ENCODE measurements around the gene EXOC6B.

EXOC6B gene

DNA sequence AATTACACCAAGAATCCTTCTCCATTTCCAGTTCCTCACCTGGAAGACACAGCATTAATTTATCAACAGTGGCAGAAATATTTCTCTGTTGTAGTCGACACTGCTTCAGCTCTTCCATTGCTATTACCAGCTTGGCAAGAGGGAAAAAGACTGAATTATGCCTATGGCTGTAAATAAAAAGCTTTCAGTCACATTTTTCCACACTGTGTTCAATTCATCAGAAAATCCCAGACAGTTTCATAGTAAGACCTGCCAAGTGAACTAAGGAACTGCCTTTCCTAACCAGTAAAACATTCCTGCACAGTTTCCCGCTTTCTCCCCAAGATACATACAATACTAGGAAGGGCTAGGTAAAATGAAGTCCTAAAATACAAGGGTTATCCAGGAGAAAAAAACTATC, 94.7 kb downstream of the EXOC6B start:
- DNase-seq = no peak

- no peak for DNase-seq
These were observed 98.5 kb downstream of the EXOC6B start for GRCh38 chr2:72727356-72727755.

DNA sequence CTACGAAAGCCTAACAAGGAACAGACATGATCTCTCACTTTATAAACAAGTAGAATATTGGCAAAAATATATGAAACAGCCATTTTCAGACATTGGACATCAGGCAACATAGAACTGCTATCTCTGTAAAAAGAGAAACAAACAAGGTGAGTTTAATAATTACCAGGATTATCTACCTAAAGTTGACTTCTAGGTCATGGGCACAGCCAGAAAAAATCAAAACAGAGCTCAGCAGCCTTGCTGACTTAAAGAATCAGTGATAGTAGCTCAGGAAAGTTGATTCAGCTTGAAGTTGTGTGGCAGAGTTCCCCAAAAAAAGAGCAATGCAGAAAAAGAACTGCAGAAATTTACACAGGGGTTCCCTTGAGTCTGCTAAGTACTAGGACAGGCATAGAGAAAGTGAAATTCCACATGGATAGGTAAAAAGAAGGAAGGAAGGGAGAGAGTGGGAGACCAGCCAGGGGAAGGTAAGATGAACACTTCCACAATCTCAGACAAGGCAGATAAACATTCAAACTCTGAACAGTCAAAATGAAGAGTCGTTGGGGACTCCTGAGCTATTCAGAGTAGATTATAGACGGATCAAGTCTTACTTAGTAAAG, 102.0 kb downstream of the EXOC6B start:
- no peak for DNase-seq

- no peak for DNase-seq
These were observed 103.3 kb downstream of the EXOC6B start for GRCh38 chr2:72722492-72723070.

DNA sequence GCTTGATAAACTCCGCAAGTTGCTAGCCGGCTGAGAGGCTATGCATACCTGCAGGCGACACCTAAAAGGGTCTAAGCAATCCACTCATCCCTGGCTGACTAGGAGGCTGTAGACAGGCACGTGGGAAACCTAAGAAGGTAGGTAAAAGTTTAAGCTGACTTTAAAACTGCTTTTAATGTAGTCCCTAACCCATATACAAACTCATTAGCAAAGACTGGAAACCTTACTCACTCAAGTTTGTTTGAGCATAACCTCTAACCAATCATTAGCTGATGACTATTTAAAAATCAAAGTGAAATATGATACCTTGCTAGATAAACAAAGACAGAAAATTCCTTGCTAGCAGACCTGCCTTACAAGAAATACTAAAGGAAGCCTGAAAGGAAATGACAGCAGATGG, 106.4 kb downstream of the EXOC6B start:
- DNase-seq = no peak

GRCh38 chr2:72718876-72719275, 107.0 kb downstream of the EXOC6B start:
- no peak for DNase-seq

GRCh38 chr2:72716601-72717000, 109.2 kb downstream of the EXOC6B start:
- no peak for DNase-seq

GRCh38 chr2:72713857-72714256, 112.0 kb downstream of the EXOC6B start:
- DNase-seq = no peak

- DNase-seq = no peak
These were observed 112.9 kb downstream of the EXOC6B start for GRCh38 chr2:72712977-72713376.

GRCh38 chr2:72712304-72712703, 113.5 kb downstream of the EXOC6B start:
- DNase-seq = no peak

- no peak for DNase-seq
These were observed 115.2 kb downstream of the EXOC6B start for GRCh38 chr2:72710418-72711152.

DNA sequence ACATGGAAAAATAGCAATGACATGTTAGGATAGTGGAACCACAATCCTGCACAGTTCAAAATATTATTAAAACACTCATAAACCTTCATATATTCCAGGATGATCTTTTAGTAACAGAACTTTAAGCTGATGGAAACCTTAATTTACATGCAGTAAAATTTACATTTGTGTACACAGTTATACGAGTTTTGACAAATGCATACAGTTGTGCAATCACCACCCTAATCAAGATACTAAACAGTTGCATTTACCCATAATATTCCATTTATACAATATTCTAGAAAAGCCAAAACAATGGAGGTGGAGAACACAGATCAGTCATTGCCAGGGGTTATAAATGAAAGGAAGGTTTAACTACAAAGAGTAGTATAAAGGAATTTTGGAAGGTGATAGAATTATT, 117.6 kb downstream of the EXOC6B start:
- no peak for DNase-seq

DNA sequence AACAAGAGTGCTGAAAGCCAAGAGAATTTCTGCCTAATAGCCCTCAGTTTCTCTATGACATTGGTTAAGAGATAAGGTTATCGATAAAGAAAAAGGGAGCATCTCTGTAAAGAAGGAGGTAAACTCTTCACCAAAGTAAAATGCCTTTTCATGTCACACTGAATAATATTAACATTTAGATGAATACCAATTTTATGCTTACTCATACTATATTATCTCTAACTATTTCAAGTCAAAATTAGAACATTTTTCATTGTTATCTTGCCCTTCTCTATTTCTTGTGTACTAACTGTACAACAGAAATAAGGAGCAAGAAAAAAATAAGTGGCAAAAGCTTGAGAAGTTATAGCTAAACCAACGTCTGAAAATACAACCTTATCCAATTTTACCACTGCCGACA, 127.5 kb downstream of the EXOC6B start:
- no peak for DNase-seq

DNA sequence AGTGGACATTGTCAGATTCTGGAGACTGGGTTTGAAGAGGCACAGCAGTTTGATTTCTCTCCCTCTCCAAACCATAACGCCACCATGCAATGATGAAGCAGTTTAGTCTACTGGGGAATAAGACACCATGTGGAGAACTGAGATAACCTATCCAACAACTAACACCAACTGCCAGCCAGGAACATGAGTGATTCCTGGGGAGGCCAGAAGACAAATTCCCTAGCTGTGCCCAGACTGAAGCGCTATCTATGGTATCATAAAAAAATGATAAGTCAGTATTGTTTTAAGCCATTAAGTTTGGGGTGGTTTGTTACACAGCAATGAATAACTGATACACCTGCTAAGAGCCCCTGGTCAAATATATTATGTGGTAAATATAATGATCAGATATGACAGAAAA, 129.3 kb downstream of the EXOC6B start:
- DNase-seq = no peak

GRCh38 chr2:72695676-72696075, 130.2 kb downstream of the EXOC6B start:
- no peak for DNase-seq

DNA sequence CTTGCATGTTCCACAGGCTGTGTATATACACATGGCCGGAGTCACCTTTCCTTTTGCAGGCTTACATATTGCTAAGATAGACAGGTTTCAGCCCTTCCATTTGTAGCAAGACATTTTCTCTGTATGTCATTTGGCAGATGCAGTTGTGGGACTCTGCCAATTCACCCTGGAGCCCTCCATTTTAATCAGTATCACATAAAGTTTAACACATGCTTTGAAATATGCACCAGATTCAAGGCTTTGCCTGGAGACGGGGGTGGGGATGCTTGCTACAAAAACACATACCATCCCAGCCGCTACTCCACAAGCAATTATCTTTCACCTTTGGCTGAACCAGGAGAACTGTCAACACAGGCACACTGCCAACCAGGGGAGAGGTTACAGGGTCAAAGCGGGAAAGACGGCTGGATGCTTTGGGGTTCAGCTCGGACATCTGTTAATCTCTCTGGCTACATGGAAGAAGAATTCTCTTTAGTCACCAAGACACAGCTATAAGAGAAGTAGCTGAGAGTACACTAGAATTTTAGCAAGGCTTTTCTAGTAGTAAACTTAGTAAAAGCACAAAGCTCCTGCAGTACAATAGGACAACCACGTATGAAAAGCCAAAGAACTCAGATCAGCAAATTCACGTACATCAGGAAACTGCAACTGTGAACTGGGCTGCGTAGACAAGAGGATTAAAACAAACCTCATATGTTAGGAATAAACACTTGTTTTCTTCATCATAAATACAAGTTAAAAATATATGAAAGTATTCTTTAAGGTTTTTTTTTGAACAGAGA, 130.9 kb downstream of the EXOC6B start:
- DNase-seq = peak; percentile 73

DNA sequence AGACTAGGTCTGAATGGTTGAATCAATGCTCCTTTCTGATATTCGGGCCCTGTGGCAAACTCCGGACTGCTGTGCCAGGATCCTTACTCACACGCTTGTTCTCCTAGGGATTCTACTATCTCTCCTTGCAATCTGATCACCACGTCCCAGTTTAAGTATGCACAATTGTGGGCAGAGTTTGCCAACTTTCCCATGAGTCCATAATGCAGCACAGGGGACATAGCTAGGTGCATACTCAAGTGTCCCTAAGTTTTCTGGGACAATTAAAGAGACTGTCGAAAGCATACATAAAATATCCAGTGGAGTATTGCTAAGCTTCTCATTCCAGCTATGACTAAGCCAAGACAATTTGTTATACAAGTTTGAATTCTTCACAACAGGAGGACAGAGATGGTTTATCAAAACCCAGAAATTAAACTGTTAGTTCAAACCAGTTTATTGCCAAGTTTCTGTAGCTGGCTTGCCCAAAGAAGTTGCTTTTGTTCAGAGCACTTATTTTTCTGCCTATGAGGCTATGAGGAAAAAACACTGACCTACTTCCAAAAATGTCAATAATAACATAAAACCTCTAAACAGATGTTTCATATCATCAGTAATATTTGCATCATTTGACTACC, 136.1 kb downstream of the EXOC6B start:
- no peak for DNase-seq

DNA sequence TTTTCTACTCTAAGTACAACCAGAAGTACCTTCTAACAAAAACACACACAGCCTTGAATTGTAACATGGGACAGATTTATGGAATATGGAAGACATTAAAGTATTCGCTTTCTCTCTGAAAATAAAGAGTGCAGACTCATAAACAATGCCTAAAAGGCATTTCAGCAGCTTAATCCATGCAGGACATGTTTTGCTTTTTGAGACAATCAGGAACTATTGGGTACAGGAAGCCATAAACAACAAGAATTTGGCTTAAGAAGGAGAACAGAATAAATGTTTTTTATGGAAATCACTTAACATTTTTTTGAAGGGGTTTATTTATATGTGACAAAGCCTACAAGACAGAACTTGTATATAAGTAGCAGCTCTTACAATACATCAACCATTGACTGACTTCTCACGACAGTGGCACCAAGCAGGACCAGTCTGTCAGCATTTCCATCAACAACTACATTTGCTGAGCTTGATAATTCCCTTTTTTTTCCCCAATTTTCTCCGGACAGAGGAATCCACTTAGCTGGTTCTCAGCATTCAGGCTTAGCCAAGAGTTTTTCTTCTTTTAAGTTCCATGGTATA, 140.1 kb downstream of the EXOC6B start:
- DNase-seq = no peak

- no peak for DNase-seq
These were observed 143.8 kb downstream of the EXOC6B start for GRCh38 chr2:72682061-72682460.

- DNase-seq = no peak
These were observed 144.5 kb downstream of the EXOC6B start for GRCh38 chr2:72681016-72681995.

GRCh38 chr2:72678024-72678423, 147.8 kb downstream of the EXOC6B start:
- DNase-seq = no peak

Measured in right forelimb (tissue), 1 donor.